Retina (tissue), 1 donor: ENCODE results near the gene CKMT2.

Source experiments
- DNase-seq: peaks from one replicate; pipeline ENCODE4 v3.0.0-alpha.2; 2016

The CKMT2 gene

GRCh38 chr5:81233080-81233634 lies at the start of gene CKMT2:
TSS of gene CKMT2 (plus strand) at chr5:81233322. CDS start at chr5:81251133, 17,811 bp downstream.
- peak; percentile 81 for DNase-seq

- peak; percentile 40 for DNase-seq
Observed at GRCh38 chr5:81183811-81184748, 49.0 kb upstream of the CKMT2 start.

GRCh38 chr5:81184749-81185110 lies 48.4 kb upstream of the CKMT2 start:
- DNase-seq = no peak

GRCh38 chr5:81187885-81188284 lies 45.2 kb upstream of the CKMT2 start:
- no peak for DNase-seq

- no peak for DNase-seq
Observed at GRCh38 chr5:81188962-81189361, 44.2 kb upstream of the CKMT2 start.

- no peak for DNase-seq
Observed at GRCh38 chr5:81189875-81190498, 43.1 kb upstream of the CKMT2 start.

GRCh38 chr5:81191726-81192372 lies 41.3 kb upstream of the CKMT2 start:
- no peak for DNase-seq

GRCh38 chr5:81192373-81192750 lies 40.8 kb upstream of the CKMT2 start:
- DNase-seq = no peak

- DNase-seq = peak; percentile 92
Observed at GRCh38 chr5:81194633-81195334, 38.3 kb upstream of the CKMT2 start.

GRCh38 chr5:81195335-81195929 lies 37.7 kb upstream of the CKMT2 start:
- DNase-seq = no peak

- no peak for DNase-seq
Observed at GRCh38 chr5:81202655-81203054, 30.5 kb upstream of the CKMT2 start.

- no peak for DNase-seq
Observed at GRCh38 chr5:81203729-81204128, 29.4 kb upstream of the CKMT2 start.

GRCh38 chr5:81204205-81204604 lies 28.9 kb upstream of the CKMT2 start:
- no peak for DNase-seq

- DNase-seq = no peak
Observed at GRCh38 chr5:81205058-81205457, 28.1 kb upstream of the CKMT2 start.

GRCh38 chr5:81207009-81207408 lies 26.1 kb upstream of the CKMT2 start:
- DNase-seq = no peak

- DNase-seq = no peak
Observed at GRCh38 chr5:81208904-81209303, 24.2 kb upstream of the CKMT2 start.

GRCh38 chr5:81209386-81209785 lies 23.7 kb upstream of the CKMT2 start:
- DNase-seq = no peak

- no peak for DNase-seq
Observed at GRCh38 chr5:81209869-81210493, 23.1 kb upstream of the CKMT2 start.

- no peak for DNase-seq
Observed at GRCh38 chr5:81212211-81212751, 20.8 kb upstream of the CKMT2 start.

GRCh38 chr5:81213070-81213469 lies 20.1 kb upstream of the CKMT2 start:
- no peak for DNase-seq

- DNase-seq = no peak
Observed at GRCh38 chr5:81214848-81215247, 18.3 kb upstream of the CKMT2 start.

- DNase-seq = no peak
Observed at GRCh38 chr5:81216152-81216551, 17.0 kb upstream of the CKMT2 start.
